ENCODE data around the gene NMUR2.

DNA sequence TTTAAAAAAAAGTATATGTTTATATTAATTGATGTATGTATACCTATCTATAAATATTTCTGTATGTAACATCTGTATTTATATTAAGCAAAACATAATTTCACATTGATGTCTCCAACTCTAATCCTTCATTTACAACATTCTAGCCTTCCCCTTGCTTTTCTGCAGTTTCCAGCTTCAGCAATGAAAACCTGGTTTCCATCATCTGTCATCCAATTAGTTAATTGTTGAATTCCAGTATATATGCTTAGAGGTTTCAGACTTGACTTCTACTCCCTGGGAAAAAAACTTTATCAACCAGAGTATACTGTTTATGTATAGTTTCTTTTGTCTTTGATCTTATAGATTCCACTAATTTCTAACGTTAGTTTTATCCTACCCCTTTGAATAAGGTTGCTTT, 38.4 kb downstream of the NMUR2 start:
- TF ChIP-seq, protein P1, sequence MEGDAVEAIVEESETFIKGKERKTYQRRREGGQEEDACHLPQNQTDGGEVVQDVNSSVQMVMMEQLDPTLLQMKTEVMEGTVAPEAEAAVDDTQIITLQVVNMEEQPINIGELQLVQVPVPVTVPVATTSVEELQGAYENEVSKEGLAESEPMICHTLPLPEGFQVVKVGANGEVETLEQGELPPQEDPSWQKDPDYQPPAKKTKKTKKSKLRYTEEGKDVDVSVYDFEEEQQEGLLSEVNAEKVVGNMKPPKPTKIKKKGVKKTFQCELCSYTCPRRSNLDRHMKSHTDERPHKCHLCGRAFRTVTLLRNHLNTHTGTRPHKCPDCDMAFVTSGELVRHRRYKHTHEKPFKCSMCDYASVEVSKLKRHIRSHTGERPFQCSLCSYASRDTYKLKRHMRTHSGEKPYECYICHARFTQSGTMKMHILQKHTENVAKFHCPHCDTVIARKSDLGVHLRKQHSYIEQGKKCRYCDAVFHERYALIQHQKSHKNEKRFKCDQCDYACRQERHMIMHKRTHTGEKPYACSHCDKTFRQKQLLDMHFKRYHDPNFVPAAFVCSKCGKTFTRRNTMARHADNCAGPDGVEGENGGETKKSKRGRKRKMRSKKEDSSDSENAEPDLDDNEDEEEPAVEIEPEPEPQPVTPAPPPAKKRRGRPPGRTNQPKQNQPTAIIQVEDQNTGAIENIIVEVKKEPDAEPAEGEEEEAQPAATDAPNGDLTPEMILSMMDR (IDR thresholded peaks at IDR 0.05) = no peak
- no peak for TF ChIP-seq POLR2A (IDR thresholded peaks at IDR 0.05)

Data from heart left ventricle (tissue), 13 donors.